ENCODE data around the gene SMTN.

Gene SMTN

GRCh38 chr22:31133911-31134310 is 52.8 kb downstream of the SMTN start:
- no peak for DNase-seq

GRCh38 chr22:31134688-31135087 is 53.6 kb downstream of the SMTN start:
- no peak for DNase-seq

- no peak for DNase-seq
These were observed 54.6 kb downstream of the SMTN start for GRCh38 chr22:31135706-31136105.

GRCh38 chr22:31136155-31136554 is 55.0 kb downstream of the SMTN start:
- no peak for DNase-seq

DNA sequence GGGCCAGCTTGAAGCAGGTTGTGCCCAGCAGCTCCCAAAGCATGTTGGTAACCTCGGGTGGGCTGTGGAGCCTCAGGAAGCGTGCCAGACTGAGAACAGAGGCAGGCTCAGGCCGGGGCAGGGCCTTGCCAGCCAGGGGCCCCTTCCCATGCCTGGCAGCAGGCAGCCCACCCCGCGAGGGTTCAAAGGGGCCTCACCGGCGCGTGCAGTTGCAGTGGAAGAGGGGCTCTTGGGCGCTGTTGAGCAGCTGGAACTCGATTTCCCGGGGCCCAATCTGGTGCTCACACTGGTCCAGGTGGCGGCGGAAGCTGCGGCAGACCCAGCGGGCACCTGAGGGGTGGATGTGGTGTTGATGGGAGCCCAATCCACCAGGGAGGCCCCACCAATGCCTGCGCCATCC is 55.6 kb downstream of the SMTN start:
- DNase-seq: no peak

- DNase-seq: no peak
These were observed 56.6 kb downstream of the SMTN start for GRCh38 chr22:31137721-31138120.

DNA sequence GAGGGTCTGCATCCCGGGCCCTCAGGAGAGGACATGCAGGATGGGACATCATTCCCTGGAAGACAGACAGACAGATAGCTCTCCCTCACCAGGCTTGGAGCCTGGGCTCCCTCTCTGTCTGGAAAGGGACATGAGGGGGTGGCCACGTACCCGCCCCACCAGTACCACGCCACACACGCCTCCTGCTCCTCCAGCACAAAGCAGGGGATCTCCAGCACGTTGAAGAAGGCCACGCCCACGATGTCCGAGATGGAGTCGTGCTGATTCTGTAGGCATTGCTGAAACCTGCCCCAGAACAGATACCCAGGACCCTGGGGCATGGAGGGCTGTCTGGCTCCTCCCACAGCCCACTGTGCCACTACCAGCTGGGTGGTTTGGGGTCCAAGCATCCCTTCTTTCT is 57.0 kb downstream of the SMTN start:
- DNase-seq: no peak

DNA sequence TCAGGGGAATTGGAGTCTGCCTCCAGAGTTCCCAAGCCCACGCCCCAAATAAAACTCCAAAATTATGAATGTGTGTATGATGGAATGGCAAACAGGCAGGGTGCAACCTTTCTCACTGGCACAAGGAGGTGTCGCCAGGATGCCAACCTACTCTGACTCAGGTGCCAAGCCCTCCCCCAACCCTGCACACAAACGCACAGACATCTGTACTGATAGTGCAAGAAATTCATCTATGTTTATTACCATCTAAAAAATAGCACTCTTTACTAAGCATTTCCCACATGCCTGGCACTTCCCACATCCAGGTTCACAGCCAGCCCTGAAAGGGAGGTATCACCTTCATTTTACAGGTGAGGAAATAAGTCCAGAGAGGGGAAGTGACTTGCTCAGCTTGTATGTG is 57.9 kb downstream of the SMTN start:
- DNase-seq: no peak

DNA sequence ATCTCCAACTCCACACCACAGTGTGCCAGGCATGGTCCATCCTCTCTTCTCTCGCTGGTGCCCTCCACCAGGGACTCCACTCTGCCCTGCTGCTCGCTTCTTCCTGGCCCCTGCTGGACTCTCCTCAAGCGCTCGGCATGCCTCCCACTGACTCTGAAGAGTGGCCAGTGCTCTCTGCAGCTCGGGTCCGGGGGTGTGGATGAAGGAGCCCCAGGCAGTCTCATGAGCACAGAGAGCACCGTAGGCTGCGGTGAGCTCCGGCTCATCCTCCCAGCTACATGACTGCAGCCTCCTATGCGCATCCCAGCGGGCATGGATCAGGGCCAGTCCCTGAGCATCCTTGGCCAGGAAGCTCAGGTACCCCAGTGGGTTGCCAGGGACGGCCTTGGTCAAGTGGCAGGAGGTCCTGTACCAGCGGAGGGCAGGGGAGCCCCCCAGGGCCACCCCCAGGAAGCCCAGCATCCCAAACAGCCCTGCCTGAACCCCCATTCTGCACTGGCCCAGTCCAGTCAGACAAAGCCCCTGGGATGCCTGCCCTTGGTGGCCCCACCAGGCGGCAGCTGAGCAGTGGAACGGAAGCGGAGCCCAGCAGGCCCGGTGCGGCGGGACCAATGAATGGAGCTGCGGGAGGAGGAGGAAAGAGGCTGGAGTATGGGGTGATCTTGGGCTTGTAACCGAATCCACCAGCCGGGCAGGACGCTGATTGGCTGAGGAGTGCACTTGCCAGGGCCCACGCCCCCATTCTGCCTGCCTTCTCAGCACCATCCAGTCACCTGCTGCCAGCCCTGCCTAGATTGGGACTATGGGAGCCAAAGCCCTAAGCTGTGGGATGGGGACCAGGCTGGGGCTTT is 59.0 kb downstream of the SMTN start, which contains the start of gene PLA2G3:
PLA2G3 (minus strand) TSS at position 643 of the 851 bp plus-strand sequence; CDS start at position 489, 154 bp downstream.
- DNase-seq: peak; percentile 52

DNA sequence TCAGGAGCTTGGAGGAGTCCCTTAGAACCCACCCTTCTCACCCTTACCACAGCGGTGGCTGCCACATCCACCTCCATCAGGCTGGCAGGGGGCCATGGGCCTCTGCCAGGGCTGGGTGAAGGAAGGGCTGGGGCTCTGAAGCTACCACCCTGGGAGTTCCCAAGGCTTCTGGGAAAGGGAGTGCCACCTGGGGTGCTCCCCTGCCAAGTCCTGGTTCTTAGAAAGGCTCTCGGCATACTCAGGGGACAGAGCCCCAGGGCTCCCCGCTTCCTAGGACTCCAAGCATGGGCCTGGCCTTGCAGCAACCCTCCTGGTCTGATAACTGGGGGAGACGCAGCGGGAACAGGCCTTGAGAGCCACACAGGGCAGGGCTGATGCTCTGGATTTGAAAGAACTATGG is 59.6 kb downstream of the SMTN start:
- no peak for DNase-seq

- no peak for DNase-seq
These were observed 60.4 kb downstream of the SMTN start for GRCh38 chr22:31141551-31141950.

GRCh38 chr22:31142285-31142684 is 61.2 kb downstream of the SMTN start:
- no peak for DNase-seq

- DNase-seq: no peak
These were observed 61.9 kb downstream of the SMTN start for GRCh38 chr22:31143038-31143437.

GRCh38 chr22:31143537-31143936 is 62.4 kb downstream of the SMTN start:
- DNase-seq: no peak

DNA sequence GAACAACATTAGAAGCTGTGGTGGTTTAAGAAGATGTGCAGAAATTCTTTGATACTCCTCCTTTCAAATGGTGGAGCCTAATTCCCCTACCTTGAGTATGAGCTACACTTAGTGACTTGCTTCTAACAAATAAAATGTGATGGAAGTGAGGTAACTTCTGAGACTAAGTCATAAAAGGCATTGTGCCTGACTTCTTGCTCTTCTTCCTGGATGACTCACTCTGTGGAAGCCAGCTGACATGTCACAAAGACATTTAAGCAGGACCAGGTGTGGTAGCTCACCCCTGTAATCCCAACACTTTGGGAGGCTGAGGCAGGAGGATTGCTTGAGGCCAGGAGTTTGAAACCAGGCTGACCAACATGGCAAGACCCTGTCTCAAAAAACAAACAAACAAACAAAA is 63.1 kb downstream of the SMTN start:
- DNase-seq: no peak

- DNase-seq: no peak
These were observed 67.4 kb downstream of the SMTN start for GRCh38 chr22:31148488-31148887.

GRCh38 chr22:31148953-31149627 is 68.0 kb downstream of the SMTN start:
- DNase-seq: no peak

- DNase-seq: no peak
These were observed 69.5 kb downstream of the SMTN start for GRCh38 chr22:31150615-31151014.

GRCh38 chr22:31151872-31152271 is 70.8 kb downstream of the SMTN start:
- no peak for DNase-seq

DNA sequence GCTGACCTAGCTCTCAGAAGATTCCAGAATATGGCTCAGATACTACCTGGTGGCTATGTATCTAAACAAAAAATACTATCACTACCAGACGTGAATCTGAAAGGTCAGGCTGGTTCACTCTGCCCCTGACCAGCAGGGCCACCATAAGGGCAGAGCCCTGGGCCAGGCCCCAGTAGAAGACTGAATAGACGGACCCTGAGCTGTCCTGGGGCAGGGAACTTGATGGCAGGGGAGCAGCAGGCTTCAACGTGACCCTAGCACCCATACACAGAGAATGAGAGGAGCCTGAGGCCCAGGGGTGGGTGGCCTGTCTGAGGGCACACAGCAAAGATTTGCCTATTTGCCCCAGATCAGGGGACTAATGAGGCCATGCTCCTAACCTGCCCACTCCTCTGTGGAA is 72.2 kb downstream of the SMTN start:
- no peak for DNase-seq

Measured in NCI-H2107 (cell line).